ENCODE measurements around the gene ZNF436. TPM values are rescaled to one million over a fixed set of nuclear protein-coding genes. Genes with fewer than 3 reads are reported as not detected.

ZNF436 gene
- total RNA-seq, 1 donor from 2014 or later, result 13.9 TPM

- DNase-seq (ENCODE audit: low spot score, unreplicated experiment), result no peak
- Mint-ChIP-seq H3K27ac (peak overlapping the region; percentile 62), H3K4me3 (ENCODE audit: low read depth) (no peak overlapping the region), H3K27me3 (no peaks in the 10 kb centered on the region), H3K4me1 (ENCODE audit: low read depth) (peaks cover 4% of the 10 kb centered on the region), H3K9me3 (ENCODE audit: low read depth) (peaks cover 58% of the 10 kb centered on the region), H3K36me3 (ENCODE audit: insufficient read depth) (peaks cover 82% of the 10 kb centered on the region)
- no peak for TF ChIP-seq CTCF (IDR thresholded peaks at IDR 0.05; ENCODE audit: unreplicated experiment)
Measured at GRCh38 chr1:23362218-23362713, 7.4 kb downstream of the ZNF436 start.

- Mint-ChIP-seq H3K9me3 (ENCODE audit: low read depth) (peaks cover 42% of the 10 kb centered on the region), H3K27ac (no peak overlapping the region), H3K4me3 (ENCODE audit: low read depth) (no peak overlapping the region), H3K36me3 (ENCODE audit: insufficient read depth) (peaks cover 50% of the 10 kb centered on the region), H3K27me3 (peaks cover 10% of the 10 kb centered on the region), H3K4me1 (ENCODE audit: low read depth) (no peaks in the 10 kb centered on the region)
- no peak for DNase-seq (ENCODE audit: low spot score, unreplicated experiment)
- no peak for TF ChIP-seq CTCF (IDR thresholded peaks at IDR 0.05; ENCODE audit: unreplicated experiment)
Measured at GRCh38 chr1:23358310-23358875, 11.2 kb downstream of the ZNF436 start.

- peaks cover 12% of the 10 kb centered on the region for H3K27me3 Mint-ChIP-seq
- H3K27ac Mint-ChIP-seq, result no peak overlapping the region
Measured at GRCh38 chr1:23357138-23357908, 12.3 kb downstream of the ZNF436 start.

DNA sequence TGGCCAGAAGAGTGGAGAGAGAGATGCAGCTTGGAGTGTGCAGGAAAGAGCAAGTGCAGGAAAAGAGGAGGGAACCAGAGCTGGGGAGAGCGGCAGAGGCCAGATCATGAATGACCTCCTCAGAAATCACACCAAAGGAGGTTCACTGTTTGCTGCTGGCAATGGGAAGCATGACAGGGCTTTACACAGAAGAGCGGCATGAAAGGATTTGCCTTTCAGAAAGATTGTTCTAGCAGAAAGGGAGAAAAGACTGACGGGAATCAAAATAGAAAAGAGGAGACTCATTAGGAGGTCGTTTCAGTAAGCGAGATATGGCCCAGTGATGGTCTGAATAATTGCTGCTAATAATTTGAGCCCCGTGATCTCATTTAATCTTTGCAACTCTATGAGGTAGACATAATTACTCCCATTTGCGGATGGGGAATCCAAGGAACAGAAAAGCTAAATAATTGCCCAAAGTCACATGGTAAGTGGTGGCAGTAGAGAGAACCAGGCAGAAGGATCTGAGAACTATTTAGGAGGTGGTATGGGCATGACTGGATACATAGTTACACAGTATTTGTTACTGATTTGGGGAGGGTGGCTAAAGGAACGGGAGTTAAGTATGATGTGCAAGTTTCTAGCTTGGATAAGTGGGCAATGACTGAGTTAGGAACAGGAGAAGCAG is 13.0 kb downstream of the ZNF436 start:
- H3K27ac Mint-ChIP-seq, result no peak overlapping the region

More at GRCh38 chr1:23357138-23357908, 12.3 kb downstream of the ZNF436 start:
- peaks cover 40% of the 10 kb centered on the region for H3K36me3 Mint-ChIP-seq (ENCODE audit: insufficient read depth)
- no peaks in the 10 kb centered on the region for H3K4me1 Mint-ChIP-seq (ENCODE audit: low read depth)
- no peak for TF ChIP-seq CTCF (IDR thresholded peaks at IDR 0.05; ENCODE audit: unreplicated experiment)
- no peak for DNase-seq (ENCODE audit: low spot score, unreplicated experiment)
- peaks cover 33% of the 10 kb centered on the region for H3K9me3 Mint-ChIP-seq (ENCODE audit: low read depth)
- H3K4me3 Mint-ChIP-seq (ENCODE audit: low read depth), result no peak overlapping the region

More for the DNA sequence above, 13.0 kb downstream of the ZNF436 start:
- peaks cover 12% of the 10 kb centered on the region for H3K27me3 Mint-ChIP-seq
- TF ChIP-seq CTCF (IDR thresholded peaks at IDR 0.05; ENCODE audit: unreplicated experiment), result no peak
- H3K36me3 Mint-ChIP-seq (ENCODE audit: insufficient read depth), result peaks cover 33% of the 10 kb centered on the region
- H3K4me3 Mint-ChIP-seq (ENCODE audit: low read depth), result no peak overlapping the region
- H3K9me3 Mint-ChIP-seq (ENCODE audit: low read depth), result peaks cover 27% of the 10 kb centered on the region
- no peak for DNase-seq (ENCODE audit: low spot score, unreplicated experiment)
- no peaks in the 10 kb centered on the region for H3K4me1 Mint-ChIP-seq (ENCODE audit: low read depth)

All from progenitor cell of endocrine pancreas (in vitro differentiated cells).